ENCODE data around the gene TMEM74B.

The TMEM74B gene

DNA sequence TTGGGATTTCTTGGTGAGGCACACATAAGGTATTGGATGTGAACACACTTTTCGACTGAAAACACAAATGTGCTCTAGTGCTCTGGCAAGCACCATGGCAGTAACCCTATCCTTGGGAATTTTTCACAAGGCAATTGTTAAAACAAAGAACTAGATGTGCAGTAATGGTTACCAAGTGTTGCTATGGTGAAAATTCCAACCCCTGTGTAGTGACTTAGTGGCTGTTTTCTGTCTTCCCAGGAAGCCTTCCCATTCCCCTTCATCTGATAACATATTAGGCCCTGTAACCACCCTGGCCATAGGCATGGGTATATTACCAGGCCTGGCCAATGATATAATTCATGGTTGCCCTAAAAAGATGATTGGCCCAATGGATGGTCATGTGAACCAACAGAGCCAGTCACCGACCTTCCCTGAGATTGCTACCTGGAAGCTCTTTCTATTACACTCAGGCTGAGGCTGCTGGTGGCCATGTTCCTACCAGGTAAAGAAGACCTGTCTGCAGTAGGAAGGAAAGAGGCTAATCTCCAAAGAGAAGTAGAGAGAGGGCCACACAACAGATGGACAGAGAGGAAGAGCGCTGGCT lies 22.6 kb upstream of the TMEM74B start:
- TF ChIP-seq CTCF (IDR thresholded peaks at IDR 0.05; ENCODE audit: low read depth, low read length): no peak
- no peak for DNase-seq (ENCODE audit: extremely low read depth, low read depth)

DNA sequence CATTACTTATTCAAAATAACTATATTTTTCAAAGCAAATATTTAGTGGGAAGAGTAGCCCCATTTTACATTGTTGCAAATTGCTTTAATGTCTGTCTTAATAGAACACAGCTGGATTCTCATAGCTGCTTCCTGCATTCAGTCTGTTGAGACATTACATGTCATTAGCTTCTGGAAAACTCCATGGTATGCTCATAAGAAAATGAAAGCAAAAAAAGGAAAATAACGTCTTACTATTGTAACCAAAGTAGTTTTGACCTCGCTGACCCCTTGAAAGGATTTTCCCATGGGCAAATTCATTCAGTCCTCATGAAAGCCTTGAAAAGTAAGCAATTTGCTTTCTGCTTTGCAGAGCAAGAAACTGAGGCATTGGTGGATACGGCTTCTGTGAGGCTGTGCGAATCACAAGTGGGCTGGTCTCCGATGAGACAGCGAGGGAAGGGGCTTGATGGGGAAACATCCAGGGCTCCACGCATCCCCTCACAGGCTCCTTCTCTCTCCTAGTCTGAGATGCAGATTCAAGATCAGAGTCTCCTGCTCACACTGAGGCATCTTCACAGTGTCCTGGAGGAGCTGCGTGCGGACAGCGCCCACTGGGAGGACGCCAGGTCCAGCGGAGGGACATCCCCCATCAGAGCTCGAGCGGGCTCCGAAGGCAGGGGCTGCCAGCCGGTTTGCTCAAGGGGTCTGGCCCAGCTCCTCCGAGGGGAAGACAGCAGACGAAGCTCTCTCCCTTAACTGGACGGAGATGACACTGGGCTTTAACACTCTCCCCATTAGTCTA lies 21.8 kb upstream of the TMEM74B start:
- TF ChIP-seq CTCF (IDR thresholded peaks at IDR 0.05; ENCODE audit: low read depth, low read length): no peak
- no peak for DNase-seq (ENCODE audit: extremely low read depth, low read depth)

DNA sequence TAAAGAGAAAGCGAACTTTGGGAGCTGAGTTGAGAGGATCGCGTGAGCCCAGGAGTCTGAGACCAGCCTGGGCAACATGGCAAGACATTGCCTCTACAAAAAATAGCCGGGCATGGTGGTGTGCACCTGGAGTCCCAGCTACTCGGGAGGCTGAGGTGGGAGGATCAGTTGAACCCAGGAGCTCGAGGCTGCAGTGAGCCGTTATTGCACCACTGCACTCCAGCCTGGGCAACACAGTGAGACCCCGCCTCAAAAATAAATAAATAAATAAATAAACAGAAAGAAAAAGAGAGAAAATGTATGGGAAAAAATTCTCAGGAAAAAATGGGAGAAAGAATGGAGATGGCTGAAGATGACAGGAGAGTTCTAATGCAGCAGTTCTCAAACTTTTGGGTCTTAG lies 21.0 kb upstream of the TMEM74B start:
- no peak for DNase-seq (ENCODE audit: extremely low read depth, low read depth)
- no peak for TF ChIP-seq CTCF (IDR thresholded peaks at IDR 0.05; ENCODE audit: low read depth, low read length)

GRCh38 chr20:1204576-1204975 lies 19.8 kb upstream of the TMEM74B start:
- no peak for DNase-seq (ENCODE audit: extremely low read depth, low read depth)
- no peak for TF ChIP-seq CTCF (IDR thresholded peaks at IDR 0.05; ENCODE audit: low read depth, low read length)

GRCh38 chr20:1204113-1204512 lies 19.3 kb upstream of the TMEM74B start:
- DNase-seq (ENCODE audit: extremely low read depth, low read depth): no peak
- TF ChIP-seq CTCF (IDR thresholded peaks at IDR 0.05; ENCODE audit: low read depth, low read length): no peak

DNA sequence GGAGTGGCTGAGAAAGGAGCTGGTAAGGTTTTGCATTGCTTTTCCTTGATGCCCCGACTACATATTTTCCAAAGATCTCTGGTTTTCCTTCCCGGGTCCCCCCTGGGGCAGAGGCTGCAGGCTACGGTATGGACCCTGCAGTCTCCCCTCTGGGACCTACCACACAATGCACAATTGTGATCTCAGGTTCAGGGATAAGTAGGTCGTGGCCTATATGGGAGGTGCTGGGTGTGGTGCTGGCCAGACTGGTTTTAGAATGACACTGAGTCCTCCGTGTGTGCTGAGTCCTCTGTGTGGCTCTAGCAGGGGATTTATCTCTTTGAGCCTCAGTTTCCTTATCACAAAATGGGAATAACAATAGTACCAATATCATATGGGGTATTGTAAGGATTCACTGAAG lies 18.8 kb upstream of the TMEM74B start:
- TF ChIP-seq CTCF (IDR thresholded peaks at IDR 0.05; ENCODE audit: low read depth, low read length): no peak
- DNase-seq (ENCODE audit: extremely low read depth, low read depth): no peak

DNA sequence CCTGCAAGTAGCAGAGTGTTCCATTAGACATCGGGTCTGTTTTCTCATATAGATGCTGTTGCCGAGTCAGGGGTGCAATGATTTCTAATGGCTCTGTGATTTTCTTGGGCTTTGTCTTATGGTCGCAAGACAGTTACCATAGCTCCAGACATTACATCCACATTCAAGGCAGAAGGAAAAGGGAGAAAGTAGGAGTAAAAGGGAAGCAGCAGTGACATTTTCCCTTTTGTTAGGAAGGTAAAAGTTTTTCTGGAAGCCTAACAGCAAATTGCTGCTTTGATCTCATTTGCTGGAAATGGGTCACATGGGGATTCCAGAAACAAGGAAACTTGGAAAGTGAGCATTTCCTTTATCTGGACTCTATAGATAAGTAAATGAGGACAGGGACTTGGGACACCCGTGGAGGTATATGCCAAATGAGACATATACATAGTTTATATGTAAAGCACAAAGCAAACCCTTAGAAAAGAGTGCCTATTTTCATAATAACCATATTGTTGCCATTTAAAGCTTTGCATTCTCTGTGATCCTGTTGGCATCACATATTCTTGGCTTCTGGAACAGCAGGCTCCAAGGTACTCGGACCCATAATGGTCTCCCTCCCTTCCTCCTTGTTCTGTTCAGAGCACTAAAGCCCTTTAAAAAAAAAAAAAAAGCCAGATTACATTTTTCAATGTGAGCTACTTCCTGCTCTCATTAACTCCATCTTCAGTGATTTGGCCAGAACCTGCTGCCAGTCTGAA lies 18.2 kb upstream of the TMEM74B start, which contains the start of gene C20orf202:
Gene C20orf202 (plus strand): TSS at position 693 of the 743 bp plus-strand sequence. CDS start 132 bp downstream, outside the sequence.
- no peak for DNase-seq (ENCODE audit: extremely low read depth, low read depth)

More for the DNA sequence above, 18.2 kb upstream of the TMEM74B start, which contains the start of gene C20orf202:
- no peak for TF ChIP-seq CTCF (IDR thresholded peaks at IDR 0.05; ENCODE audit: low read depth, low read length)

Measured in AG09319 (cell line).